Neural cell (in vitro differentiated cells): ENCODE measurements around the gene PTPRG. TPM values are rescaled to one million over a fixed set of nuclear protein-coding genes. Genes with fewer than 3 reads are reported as not detected.

Source experiments
- H2AFZ ChIP-seq: fragments of 200-600, 300-800 bp; sonication (generic), shearing (Covaris generic); 2 replicates; pipeline ENCODE4 v1.6.0; 2014; ENCODE audit warnings: low read depth, mild to moderate bottlenecking, antibody characterized with exemption, low read length, moderate library complexity
- H3F3A ChIP-seq: fragments of 200-600 bp; shearing (Covaris generic); 2 replicates; pipeline ENCODE4 v1.6.1; 2016; ENCODE audit warnings: mild to moderate bottlenecking, moderate library complexity, mixed read lengths, antibody characterized with exemption, low read length; ENCODE audit not compliant: insufficient read depth, poor library complexity, severe bottlenecking
- H3K27ac ChIP-seq: fragments of 200-600, 300-800 bp; sonication (generic), shearing (Covaris generic); 2 replicates; pipeline ENCODE4 v1.5.1; 2014; ENCODE audit warnings: mild to moderate bottlenecking, low read length, moderate library complexity
- H3K27me3 ChIP-seq: fragments of 300-800, 200-600 bp; sonication (generic), shearing (Covaris generic); 2 replicates; pipeline ENCODE4 v1.6.0; 2014; ENCODE audit warnings: mild to moderate bottlenecking, low read depth, low read length, moderate library complexity; ENCODE audit not compliant: insufficient read depth
- H3K36me3 ChIP-seq: fragments of 300-800, 200-600 bp; sonication (generic), shearing (Covaris generic); 2 replicates; pipeline ENCODE4 v1.5.1; 2014; ENCODE audit warnings: mild to moderate bottlenecking, antibody characterized with exemption, low read length, moderate library complexity; ENCODE audit not compliant: insufficient read depth
- H3K4me2 ChIP-seq: fragments of 300-800, 200-600 bp; sonication (generic), shearing (Covaris generic); 2 replicates; pipeline ENCODE4 v1.6.0; 2014; ENCODE audit warnings: mild to moderate bottlenecking, low read length
- H3K4me3 ChIP-seq: fragments of 300-800, 200-600 bp; sonication (generic), shearing (Covaris generic); 2 replicates; pipeline ENCODE4 v1.5.1; 2014; ENCODE audit warnings: mild to moderate bottlenecking, low read length, moderate library complexity
- H3K79me2 ChIP-seq: fragments of 200-600 bp; shearing (Covaris generic); replicated peaks from 2 replicates; pipeline ENCODE4 v1.6.0; 2014; ENCODE audit warnings: mild to moderate bottlenecking, low read length, moderate library complexity; ENCODE audit not compliant: insufficient read depth
- H3K9ac ChIP-seq: fragments of 300-800, 200-600 bp; sonication (generic), shearing (Covaris generic); 2 replicates; pipeline ENCODE4 v1.6.1; 2016; ENCODE audit warnings: mild to moderate bottlenecking, low read length, mixed read lengths
- H3K9me2 ChIP-seq: fragments of 200-600 bp; shearing (Covaris generic); 2 replicates; pipeline ENCODE4 v1.6.1; 2016; ENCODE audit warnings: mild to moderate bottlenecking, low read length, mixed read lengths; ENCODE audit not compliant: insufficient read depth
- H3K9me3 ChIP-seq: fragments of 200-600, 300-800 bp; sonication (generic), shearing (Covaris generic); 2 replicates; pipeline ENCODE4 v1.6.1; 2016; ENCODE audit warnings: mild to moderate bottlenecking, mixed run types, low read length, moderate library complexity, mixed read lengths
- H4K20me1 ChIP-seq: fragments of 200-600 bp; shearing (Covaris generic); 2 replicates; pipeline ENCODE4 v1.6.1; 2016; ENCODE audit warnings: mild to moderate bottlenecking, mixed run types; ENCODE audit not compliant: insufficient read depth
- CTCF ChIP-seq: fragments of 450-650 bp; IDR thresholded peaks from 2 replicates; pipeline ENCODE4 v1.5.1; 2014; ENCODE audit warnings: antibody characterized with exemption, mild to moderate bottlenecking, moderate library complexity; ENCODE audit not compliant: poor library complexity, severe bottlenecking
- EP300 ChIP-seq: fragments of 450-650 bp; conservative IDR thresholded peaks from 2 replicates; pipeline ENCODE4 v1.6.1; 2014; ENCODE audit warnings: antibody characterized with exemption, mild to moderate bottlenecking, moderate library complexity; ENCODE audit not compliant: poor library complexity, severe bottlenecking
- EZH2 ChIP-seq: fragments of 200-600, 300-800 bp; shearing (Covaris generic), sonication (generic); IDR thresholded peaks from 2 replicates; pipeline ENCODE4 v1.6.1; 2014; ENCODE audit warnings: antibody characterized with exemption, low read length, borderline replicate concordance, mild to moderate bottlenecking; ENCODE audit not compliant: insufficient read depth, poor library complexity, severe bottlenecking
- MXI1 ChIP-seq: fragments of 450-650 bp; conservative IDR thresholded peaks from 2 replicates; pipeline ENCODE4 v1.6.1; 2014; ENCODE audit warnings: antibody characterized with exemption, mild to moderate bottlenecking; ENCODE audit not compliant: poor library complexity, severe bottlenecking
- POLR2AphosphoS5 ChIP-seq: IDR thresholded peaks from 2 replicates; pipeline ENCODE4 v1.6.1; 2012
- RAD21 ChIP-seq: fragments of 450-650 bp; conservative IDR thresholded peaks from 2 replicates; pipeline ENCODE4 v1.6.1; 2014; ENCODE audit warnings: antibody characterized with exemption, mild to moderate bottlenecking, moderate library complexity
- REST ChIP-seq: IDR thresholded peaks from 2 replicates; pipeline ENCODE4 v1.6.1; 2012; ENCODE audit warnings: borderline replicate concordance
- SMC3 ChIP-seq: fragments of 450-650 bp; conservative IDR thresholded peaks from 2 replicates; pipeline ENCODE4 v1.6.1; 2014; ENCODE audit warnings: antibody characterized with exemption, mild to moderate bottlenecking, moderate library complexity; ENCODE audit not compliant: poor library complexity
- TAF1 ChIP-seq: IDR thresholded peaks from 2 replicates; pipeline ENCODE4 v1.6.1; 2012; ENCODE audit warnings: low read depth
- polyA plus RNA-seq: library from polyadenylated mRNA; depleted of rRNA; stranded (reverse); fragments of >200 nt; gene quantifications from 2 replicates; pipeline ENCODE4 v1.2.3, GENCODE V29; 2014

The PTPRG gene
- polyA plus RNA-seq, 1 donor from 2014 or later, result 33.1 TPM

GRCh38 chr3:62220616-62221015, 659.2 kb downstream of the PTPRG start:
- Histone ChIP-seq H3F3A (no peaks in the 10 kb centered on the region), H3K4me2 (no peak overlapping the region), H3K36me3 (no peaks in the 10 kb centered on the region), H3K27ac (no peak overlapping the region), H3K9ac (no peak overlapping the region), H4K20me1 (no peaks in the 10 kb centered on the region), H3K9me3 (no peaks in the 10 kb centered on the region), H3K9me2 (no peaks in the 10 kb centered on the region), H3K27me3 (no peaks in the 10 kb centered on the region), H3K4me3 (no peak overlapping the region), H3K79me2 (no peaks in the 10 kb centered on the region), H2AFZ (no peak overlapping the region)
- TF ChIP-seq MXI1, result no peak

- Histone ChIP-seq H3K9me2 (no peaks in the 10 kb centered on the region), H3K9ac (no peak overlapping the region), H3K27ac (no peak overlapping the region), H4K20me1 (no peaks in the 10 kb centered on the region), H3K36me3 (no peaks in the 10 kb centered on the region), H3K4me3 (no peak overlapping the region), H3K9me3 (no peaks in the 10 kb centered on the region), H3K79me2 (no peaks in the 10 kb centered on the region), H2AFZ (no peak overlapping the region), H3F3A (peaks cover 3% of the 10 kb centered on the region), H3K4me2 (no peak overlapping the region), H3K27me3 (no peaks in the 10 kb centered on the region)
- TF ChIP-seq SMC3 (no peak), MXI1 (no peak), EZH2 (no peak), POLR2AphosphoS5 (no peak), EP300 (no peak), RAD21 (no peak), TAF1 (no peak), REST (no peak), CTCF (no peak)
Measured at GRCh38 chr3:62225051-62225450, 663.7 kb downstream of the PTPRG start.
